KOPT-K1 (cell line): Measurements from ENCODE around the gene PDE6B.

Experiments used
- H3K27ac ChIP-seq: fragments of 200-600 bp; sonication (generic); 2 replicates; pipeline ENCODE4 v1.5.1; 2016; ENCODE audit warnings: antibody characterized with exemption, mild to moderate bottlenecking, low read depth, low read length; ENCODE audit not compliant: poor library complexity, severe bottlenecking
- H3K36me3 ChIP-seq: fragments of 200-600 bp; sonication (generic); 2 replicates; pipeline ENCODE4 v1.5.1; 2017; ENCODE audit warnings: antibody characterized with exemption, mild to moderate bottlenecking, low read length, moderate library complexity; ENCODE audit not compliant: insufficient read depth
- H3K9me3 ChIP-seq: fragments of 200-600 bp; sonication (generic); 2 replicates; pipeline ENCODE4 v1.5.1; 2017; ENCODE audit warnings: antibody characterized with exemption, low read length, mild to moderate bottlenecking; ENCODE audit not compliant: insufficient read depth, poor library complexity, severe bottlenecking

Gene PDE6B

DNA sequence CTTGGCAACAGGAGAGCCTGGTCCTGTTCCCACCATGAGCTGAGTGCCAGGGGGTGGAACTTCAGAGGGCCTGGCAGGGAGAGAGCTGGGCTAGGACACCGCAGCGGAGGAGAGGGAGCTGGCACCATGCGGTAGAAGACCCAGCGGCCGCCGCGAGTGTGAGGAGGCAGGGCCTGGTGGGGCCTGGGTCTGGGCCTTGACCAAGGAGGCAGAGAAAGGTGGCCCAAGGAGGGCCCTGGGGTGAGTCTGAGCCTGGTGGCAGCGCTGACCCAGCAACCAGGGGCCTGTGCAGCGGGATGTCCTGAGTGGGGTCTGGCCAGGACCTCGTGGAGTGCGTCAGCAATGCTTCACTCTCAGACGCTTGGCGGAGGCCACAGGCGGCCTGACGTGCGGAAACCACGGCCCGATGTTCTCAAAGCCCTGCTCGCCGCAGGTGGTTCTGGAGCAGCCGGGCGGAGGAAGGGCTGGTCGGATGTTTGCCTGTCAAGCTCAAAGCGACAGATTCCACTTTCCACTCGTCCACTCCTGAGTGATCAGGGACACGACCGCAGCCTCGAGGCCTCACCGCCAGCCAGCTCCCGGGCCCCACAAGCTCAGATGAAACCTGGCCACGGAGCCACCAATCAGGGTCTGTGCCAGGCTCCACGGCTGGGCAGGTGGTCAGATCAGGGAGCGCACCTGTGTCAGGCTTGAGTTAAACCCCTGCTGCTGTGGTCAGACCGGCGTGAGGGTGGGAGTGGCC is 27.9 kb downstream of the PDE6B start:
- no peaks in the 10 kb centered on the region for H3K36me3 ChIP-seq
- peaks cover 21% of the 10 kb centered on the region for H3K9me3 ChIP-seq
- no peak overlapping the region for H3K27ac ChIP-seq

DNA sequence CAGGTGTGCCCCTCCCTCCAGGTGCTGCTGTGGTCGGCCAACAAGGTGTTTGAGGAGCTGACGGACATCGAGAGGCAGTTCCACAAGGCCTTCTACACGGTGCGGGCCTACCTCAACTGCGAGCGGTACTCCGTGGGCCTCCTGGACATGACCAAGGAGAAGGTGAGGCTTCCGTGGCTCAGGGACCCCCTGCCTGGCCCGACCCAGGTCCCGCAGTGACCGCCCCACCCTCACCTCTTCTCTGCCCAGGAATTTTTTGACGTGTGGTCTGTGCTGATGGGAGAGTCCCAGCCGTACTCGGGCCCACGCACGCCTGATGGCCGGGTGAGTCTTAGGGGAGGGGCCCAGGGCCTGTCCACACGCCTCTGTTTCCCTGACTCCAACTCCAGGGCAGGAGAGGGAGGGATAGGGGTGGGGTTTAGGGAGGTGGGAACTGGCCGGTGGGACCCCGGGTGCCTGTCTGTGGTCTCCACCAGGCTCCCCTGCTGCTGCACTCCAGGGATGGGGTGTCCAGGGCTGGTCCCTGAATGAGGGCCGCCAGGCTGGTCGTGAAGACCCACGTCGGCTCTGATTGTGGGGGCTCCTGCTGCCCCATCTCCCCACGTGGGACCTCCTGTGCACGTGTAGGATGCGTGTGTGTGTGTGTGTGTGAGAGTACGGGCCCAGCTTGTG is 28.6 kb downstream of the PDE6B start:
- H3K36me3 ChIP-seq = no peaks in the 10 kb centered on the region
- H3K27ac ChIP-seq = no peak overlapping the region
- peaks cover 17% of the 10 kb centered on the region for H3K9me3 ChIP-seq

DNA sequence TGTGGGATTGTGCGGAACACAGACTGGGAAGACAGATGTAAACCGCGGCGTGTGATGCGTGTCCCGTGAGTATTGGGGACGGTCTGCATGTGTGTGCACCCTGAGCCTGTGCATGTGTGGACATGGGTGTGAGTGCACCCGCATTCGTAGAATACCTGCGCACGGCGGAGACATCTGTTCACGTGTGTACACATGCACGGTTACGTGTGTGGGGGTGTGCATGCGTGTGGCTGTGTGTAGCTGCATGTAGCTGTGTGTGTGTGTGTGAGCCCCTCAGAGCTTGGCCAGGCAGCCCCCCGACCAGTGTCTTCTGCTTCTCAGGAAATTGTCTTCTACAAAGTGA is 29.1 kb downstream of the PDE6B start:
- Histone ChIP-seq H3K9me3 (peaks cover 13% of the 10 kb centered on the region), H3K36me3 (peaks cover 5% of the 10 kb centered on the region; the same call in 1 of the 2 replicates), H3K27ac (no peak overlapping the region)

GRCh38 chr4:654871-655463 is 29.6 kb downstream of the PDE6B start:
- Histone ChIP-seq H3K36me3 (peaks cover 10% of the 10 kb centered on the region; the same call in 1 of the 2 replicates), H3K27ac (no peak overlapping the region), H3K9me3 (peaks cover 10% of the 10 kb centered on the region)

- H3K36me3 ChIP-seq = peaks cover 16% of the 10 kb centered on the region; the same call in 1 of the 2 replicates
- H3K9me3 ChIP-seq = peaks cover 4% of the 10 kb centered on the region
- H3K27ac ChIP-seq = no peak overlapping the region
Observed at GRCh38 chr4:655464-656151, 30.2 kb downstream of the PDE6B start.

- H3K9me3 ChIP-seq = no peaks in the 10 kb centered on the region
- H3K27ac ChIP-seq = no peak overlapping the region
- peaks cover 25% of the 10 kb centered on the region; the same call in 1 of the 2 replicates for H3K36me3 ChIP-seq
Observed at GRCh38 chr4:656436-657337, 31.3 kb downstream of the PDE6B start.

GRCh38 chr4:657338-657833 is 32.0 kb downstream of the PDE6B start:
- Histone ChIP-seq H3K9me3 (no peaks in the 10 kb centered on the region), H3K36me3 (peaks cover 32% of the 10 kb centered on the region; the same call in 1 of the 2 replicates), H3K27ac (no peak overlapping the region)

- H3K36me3 ChIP-seq = peaks cover 34% of the 10 kb centered on the region; the same call in 1 of the 2 replicates
- H3K9me3 ChIP-seq = no peaks in the 10 kb centered on the region
- H3K27ac ChIP-seq = no peak overlapping the region
Observed at GRCh38 chr4:657834-658667, 32.7 kb downstream of the PDE6B start.

DNA sequence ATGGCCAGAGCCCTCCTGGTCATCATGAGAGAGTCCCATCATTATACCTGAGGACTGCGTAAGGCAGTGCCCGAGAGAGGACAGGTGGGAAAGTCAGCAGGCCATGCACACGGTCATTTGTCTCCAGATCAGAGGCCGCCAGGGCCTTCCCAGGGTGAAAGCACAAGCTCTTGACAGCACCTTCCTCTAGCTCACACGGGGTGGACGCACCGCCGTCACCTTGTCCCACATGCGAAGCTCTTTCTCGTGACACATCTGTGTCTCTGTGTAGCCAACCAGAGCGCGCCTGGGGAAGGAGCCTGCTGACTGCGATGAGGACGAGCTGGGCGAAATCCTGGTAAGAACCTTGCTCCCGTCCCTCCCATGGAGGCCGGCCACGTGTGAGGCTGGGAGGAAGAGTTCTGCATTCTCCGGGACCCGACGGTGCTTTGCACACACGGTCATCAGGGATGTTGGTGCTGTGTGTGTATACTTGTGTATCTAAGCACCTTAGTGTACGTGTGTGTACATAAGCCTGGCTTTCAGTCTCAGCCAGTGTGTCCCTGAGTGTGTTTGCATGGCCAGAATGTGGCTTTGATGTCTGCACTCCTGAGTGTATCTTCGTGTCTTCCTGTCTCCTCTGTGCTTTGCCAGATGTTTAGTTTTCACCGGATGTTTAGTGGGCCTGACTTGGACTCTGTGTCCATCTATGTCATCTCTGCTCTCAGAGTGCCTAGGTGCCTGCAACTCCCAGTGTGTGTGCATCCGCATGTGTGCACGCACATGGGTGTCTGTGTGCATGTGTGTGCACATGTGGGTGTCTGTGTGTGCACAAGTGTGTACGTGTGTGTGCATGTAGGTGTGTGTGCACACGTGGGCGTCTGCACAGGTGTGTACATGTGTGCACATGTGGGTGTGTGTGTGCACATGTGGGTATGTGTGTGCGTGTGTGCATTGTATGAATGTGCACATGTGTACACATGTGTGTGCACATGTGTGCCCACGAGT is 33.6 kb downstream of the PDE6B start:
- Histone ChIP-seq H3K9me3 (no peaks in the 10 kb centered on the region), H3K36me3 (peaks cover 34% of the 10 kb centered on the region; the same call in 1 of the 2 replicates), H3K27ac (no peak overlapping the region)

DNA sequence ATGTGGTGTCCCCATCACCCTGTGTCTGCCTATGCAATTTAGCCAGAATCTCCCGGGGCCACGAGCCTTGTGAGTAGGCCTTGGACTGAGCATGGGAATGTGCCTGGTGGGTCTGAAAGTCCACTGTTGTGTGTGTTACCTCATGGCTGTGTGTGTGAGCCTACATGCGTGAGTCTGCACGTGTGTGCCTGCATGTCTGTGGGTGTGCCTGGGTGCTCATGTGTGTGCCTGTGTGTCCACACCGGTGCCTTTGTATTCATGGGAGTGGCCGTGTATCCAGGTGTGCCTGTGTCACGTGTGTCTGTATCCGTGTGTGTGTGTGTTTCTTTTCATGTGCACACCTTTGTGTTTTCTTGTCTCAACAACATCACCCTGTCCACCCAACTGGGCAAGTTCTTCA is 34.5 kb downstream of the PDE6B start:
- H3K27ac ChIP-seq = no peak overlapping the region
- H3K36me3 ChIP-seq = peaks cover 34% of the 10 kb centered on the region; the same call in 1 of the 2 replicates
- no peaks in the 10 kb centered on the region for H3K9me3 ChIP-seq

DNA sequence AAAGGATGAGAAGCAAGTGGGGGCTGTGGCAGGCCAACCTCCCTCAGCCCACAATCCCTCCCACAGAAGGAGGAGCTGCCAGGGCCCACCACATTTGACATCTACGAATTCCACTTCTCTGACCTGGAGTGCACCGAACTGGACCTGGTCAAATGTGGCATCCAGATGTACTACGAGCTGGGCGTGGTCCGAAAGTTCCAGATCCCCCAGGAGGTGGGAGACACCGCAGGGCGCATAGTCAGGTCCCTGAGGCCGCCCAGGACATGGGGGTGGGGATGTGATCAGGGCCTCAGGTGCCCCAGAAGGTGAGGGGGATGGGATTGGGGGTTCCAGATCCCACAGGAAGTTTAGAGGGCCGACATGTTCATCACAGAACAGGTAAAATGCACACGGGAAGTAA is 35.0 kb downstream of the PDE6B start:
- peaks cover 34% of the 10 kb centered on the region; the same call in 1 of the 2 replicates for H3K36me3 ChIP-seq
- H3K9me3 ChIP-seq = no peaks in the 10 kb centered on the region
- H3K27ac ChIP-seq = no peak overlapping the region

- Histone ChIP-seq H3K27ac (no peak overlapping the region), H3K36me3 (peaks cover 34% of the 10 kb centered on the region; the same call in 1 of the 2 replicates), H3K9me3 (no peaks in the 10 kb centered on the region)
Observed at GRCh38 chr4:661231-661630, 35.9 kb downstream of the PDE6B start.
